Renal pelvis (tissue), 4 donors: ENCODE results near the gene GREB1L. TPM values are rescaled to one million over a fixed set of nuclear protein-coding genes. Genes with fewer than 3 reads are reported as not detected.
"Not testable (repeated sequence)": the region's sequence is repeated elsewhere in the genome, so short reads cannot be mapped to it uniquely, and the experiment has no call there.

Experiments
- DNase-seq: peaks from one replicate; pipeline ENCODE4 v3.0.0-alpha.2; 2013
- polyA plus RNA-seq, 3 donors: library from polyadenylated mRNA; unstranded; fragments of 120-200 nt; gene quantifications; one replicate each; pipeline ENCODE4 v1.2.1, GENCODE V29; 2013; ENCODE audit not compliant: insufficient read length in 3 of 3

The GREB1L gene
- polyA plus RNA-seq, 3 donors = 1.7 to 5.1 (median 3.1) TPM

DNA sequence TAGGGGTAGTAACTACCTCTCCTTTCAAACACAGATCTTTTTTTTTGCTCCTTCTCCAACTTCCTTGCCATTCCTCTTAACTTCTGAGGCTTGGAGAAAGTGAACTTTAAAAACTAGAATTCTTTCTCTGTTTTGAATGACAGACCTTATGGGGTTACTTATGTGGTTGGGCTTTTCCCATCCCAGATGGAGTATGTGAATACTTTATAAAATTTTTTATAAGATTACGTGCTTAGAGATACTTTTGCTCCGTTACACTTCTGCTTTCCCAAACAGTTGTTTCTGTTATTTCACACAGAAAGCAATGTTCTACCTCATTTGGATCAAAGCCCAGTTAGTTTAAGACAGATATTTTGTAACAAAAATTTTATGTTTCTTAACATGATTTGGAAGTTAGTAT, 20.2 kb downstream of the GREB1L start:
- no peak for DNase-seq

DNA sequence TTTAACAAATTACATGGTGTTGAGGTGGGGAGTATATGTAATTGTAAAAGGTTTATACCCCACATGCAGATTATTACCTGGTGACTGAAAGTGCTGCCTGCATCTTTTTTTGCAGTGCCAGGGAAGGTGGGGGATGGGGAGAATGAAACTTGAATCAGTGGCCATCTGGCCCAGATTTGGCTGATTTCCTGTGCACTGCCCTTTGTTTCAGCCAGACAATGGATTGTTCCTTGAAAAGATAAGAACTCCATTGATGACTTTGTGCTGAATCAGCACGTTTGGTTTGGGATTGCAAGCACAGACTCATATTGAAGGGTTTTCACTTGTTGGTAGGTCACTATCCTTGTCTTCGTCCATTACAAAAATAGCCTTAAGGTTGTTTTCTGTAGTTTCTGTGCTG, 20.9 kb downstream of the GREB1L start:
- no peak for DNase-seq

DNA sequence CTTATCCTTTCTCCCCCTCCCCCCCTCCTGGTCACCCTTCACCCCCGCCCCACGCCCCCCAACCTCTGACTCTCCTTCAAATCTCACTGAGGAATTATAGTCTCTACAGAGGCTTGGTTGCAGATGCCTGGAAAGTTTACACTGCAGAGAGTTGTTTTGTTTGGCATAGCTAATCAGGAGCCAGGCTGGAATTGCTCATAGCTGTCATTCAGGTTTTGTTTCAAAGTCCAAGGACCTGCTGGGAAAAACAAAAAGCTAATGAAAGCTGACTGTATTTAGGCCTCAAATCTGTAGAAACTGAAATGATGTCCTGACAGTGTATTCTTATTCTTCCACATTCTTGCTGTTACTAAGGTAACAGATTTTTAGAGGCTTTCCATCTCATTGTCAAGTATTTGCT, 22.6 kb downstream of the GREB1L start:
- peak; percentile 65 for DNase-seq

DNA sequence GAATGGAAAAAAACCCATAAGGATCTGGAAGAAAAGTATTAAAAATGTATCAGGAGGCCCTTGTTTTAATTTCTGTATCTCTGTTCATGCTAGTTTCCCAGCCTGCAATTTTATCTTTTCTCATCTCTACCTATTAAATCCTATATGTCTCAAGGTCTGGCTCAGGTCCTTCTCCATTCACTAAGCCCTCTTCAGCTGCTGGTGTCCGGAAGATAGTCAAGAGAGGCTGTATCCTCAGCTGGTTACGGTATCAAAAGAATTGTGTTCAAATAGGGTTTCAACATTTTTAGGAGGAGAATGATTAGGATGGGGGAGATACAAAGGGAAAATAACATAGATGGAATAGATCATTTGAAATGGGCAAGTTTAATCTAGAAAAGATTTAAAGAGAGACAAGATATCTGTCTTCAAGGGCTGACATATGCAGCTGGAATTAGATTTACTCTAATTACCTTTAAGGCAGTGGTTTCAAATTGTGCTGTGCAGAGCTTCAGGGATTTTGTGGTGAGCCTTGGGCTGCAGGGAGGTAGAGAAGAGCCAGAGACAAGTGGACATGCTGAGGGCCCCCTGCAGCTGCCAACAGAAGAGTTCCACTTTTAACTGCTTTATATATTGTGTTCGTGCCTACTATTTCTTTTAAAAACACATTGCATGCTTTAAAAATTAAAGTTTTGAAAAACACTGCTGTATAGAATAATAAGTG, 24.1 kb downstream of the GREB1L start:
- DNase-seq = no peak

DNA sequence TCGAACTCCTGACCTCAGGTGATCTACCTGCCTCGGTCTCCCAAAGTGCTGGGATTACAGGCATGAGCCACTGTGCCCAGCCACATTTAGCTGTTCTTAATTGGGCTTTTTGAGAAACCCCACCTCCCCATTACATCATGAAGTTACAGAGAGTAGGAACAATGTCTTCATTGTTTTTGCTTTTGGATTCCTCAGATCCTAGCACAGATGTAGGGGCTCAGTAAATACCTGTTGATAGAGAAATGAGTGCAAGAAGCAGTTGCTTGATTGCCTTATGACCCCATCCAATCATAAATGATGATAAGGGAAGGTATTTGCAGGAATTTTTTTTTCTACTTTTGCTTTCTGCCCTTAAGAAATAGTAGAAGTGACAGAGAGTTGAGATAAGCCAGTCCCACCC, 25.4 kb downstream of the GREB1L start:
- no peak for DNase-seq

DNA sequence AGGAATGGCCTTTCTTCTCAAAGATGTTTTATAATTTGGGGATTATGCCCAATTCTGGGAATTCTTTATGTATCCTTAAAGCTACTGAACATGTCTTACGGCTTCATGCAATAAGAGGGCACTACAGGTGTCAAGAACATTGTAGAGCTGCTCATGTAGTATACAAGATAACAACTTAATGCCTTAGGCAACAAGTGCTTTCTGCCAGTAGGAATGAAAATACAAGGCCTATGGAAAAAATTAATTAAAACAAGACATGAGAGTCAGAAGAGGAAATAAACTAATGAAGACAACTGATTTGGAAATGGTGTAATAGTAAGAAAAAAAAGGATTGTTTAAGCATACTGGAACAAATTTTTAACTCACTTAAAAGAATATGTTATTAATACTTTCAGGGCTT, 27.3 kb downstream of the GREB1L start:
- no peak for DNase-seq

DNA sequence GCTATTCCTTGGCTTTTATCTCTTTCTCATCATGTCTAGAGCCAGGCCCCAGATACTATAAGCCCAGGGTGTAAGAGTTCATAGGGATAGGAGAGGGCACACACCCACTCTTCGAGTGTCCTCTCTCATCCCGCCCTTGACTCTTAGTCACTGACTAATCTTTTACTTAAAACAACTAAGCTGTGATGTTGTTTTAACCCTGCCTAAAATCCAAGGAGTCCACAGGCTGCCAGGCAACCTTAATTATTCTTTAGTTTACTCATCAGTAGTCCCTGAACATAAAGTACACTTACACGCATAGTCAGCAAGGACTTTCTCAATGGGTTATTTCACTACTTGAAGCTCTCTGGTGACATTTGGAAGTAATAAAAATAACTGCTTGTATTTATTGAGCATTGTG, 28.4 kb downstream of the GREB1L start:
- DNase-seq = no peak

DNA sequence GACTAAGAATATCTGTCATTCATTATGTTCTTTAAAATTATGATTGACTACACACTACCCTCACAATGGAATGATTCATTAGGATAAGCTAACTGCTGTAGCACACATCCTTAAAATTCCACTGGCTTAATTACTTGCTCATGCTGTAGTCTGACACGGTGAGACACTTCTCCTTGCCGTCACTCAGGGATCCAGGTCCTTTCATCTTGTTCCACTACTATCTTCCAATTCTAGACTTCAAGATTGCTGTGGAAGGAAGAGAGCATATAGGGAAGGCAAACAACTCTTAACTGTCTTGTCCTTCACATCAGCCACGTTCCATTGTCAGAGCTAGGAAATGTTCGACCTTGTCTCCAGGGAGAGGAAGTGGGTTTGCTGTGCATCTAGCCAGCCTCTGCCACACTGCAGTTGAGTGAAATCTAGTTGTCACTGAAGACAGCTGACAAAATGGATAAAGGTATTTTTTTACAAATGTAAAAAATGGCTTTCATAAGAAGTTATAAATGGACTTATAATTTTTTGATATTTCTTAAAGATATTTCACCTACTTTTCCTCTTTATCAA, 30.1 kb downstream of the GREB1L start:
- DNase-seq = no peak

DNA sequence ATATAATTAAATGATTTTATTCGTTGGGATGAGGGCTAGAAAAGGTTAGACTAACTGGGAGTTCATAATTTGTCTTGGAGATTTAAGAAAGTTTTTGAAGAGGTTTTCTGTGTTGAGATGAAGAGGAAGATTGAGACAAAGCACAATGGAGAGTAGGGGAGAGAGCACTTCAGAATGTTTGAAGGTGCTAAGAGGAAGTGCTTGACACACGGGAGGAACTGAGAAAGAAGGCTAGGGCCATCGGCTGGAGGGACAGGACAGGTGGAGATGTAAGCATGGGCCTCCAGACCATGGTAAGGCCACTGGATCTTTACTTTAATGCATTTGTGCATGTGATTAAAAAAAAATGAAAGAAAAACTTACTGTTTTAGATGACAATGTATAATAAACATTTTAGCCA, 31.5 kb downstream of the GREB1L start:
- DNase-seq = no peak

DNA sequence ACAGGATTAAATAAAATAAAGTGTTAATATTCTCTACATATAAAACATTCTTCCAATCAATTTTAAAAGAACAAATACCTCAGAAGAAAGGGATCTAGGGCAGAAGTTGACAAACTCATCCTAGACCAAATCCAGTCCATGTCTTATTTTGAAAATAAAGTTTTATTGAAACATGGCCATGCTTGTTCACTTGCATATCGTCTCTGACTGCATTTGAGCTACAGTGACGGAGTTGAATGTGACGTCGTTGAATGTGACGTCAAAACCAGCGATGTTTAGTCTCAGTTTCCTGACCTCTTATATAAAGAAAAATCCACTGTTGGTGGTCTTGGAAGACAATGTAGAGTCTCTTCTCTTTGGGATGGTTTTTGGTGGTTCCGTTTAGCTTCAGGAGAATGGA, 33.6 kb downstream of the GREB1L start:
- no peak for DNase-seq

DNA sequence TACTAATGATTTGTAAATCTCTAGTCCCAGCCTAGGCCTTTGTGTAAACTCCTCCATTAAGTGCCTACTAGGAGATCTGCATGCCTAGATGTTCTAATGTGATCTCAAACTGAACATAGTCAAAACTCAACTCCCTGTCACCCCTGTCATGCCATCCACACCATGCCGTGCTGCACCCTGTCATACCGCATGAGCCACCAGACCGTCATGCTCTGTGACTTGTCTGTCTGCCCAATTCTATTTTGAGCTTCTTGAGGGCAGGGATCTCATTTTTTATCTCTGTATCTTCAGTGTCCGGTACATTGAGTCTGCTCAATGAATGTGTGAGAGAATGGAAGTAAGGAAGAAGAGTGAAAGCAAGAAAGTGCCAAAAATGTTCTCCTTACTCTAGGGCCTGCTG, 35.5 kb downstream of the GREB1L start:
- DNase-seq = no peak

DNA sequence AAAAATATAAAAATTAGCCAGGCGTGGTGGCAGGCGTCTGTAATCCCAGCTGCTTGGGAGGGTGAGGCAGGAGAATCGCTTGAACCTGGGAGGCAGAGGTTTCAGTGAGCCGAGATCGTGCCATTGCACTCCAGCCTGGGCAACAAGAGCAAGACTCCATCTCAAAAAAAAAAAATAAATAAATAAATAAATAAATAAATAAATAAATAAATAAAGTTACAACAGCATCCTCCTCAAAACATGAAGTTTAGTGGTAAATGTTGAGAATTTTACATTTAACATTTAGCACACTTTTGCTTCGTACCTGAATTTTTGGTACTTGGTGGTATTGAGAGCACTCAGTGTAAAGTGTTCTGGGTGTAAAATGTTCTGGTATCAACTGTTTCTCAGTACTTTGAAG, 36.2 kb downstream of the GREB1L start:
- DNase-seq = not testable (repeated sequence)

DNA sequence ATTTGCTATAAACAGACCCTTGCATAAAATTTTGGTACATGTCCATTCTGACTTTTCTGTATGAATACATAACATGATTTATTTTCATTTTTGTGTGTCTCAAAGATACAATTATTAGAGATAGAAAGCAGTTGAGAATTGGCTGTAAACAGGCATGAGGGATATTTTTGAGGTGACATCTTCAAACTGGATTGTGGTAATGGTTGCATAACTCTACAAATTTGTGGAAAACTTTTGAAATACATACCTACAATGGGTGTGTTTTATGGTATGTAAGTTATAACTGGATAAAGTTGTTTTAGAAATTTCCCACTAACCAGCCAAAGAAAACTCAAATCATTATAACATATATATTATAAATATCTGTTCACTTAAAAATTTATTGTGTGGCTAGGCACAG, 39.6 kb downstream of the GREB1L start:
- DNase-seq = no peak

DNA sequence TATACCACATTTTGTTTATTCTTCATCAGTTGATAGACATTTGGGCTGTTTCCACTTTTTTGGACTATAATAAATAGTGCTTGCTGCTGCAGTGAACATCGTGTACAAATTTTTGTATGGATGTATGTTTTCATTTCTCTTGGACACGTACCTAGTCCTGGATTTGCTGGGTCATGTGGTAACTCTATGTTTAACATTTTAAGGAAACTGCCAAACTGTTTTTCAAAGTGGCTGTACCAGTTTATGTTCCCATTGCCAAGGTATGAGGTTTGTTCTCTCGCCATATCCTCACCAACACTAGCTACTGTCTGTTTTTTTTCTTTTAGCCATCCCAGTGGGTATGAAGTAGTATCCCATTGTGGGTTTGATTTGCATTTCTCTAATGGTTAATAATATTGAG, 42.5 kb downstream of the GREB1L start:
- DNase-seq = no peak

DNA sequence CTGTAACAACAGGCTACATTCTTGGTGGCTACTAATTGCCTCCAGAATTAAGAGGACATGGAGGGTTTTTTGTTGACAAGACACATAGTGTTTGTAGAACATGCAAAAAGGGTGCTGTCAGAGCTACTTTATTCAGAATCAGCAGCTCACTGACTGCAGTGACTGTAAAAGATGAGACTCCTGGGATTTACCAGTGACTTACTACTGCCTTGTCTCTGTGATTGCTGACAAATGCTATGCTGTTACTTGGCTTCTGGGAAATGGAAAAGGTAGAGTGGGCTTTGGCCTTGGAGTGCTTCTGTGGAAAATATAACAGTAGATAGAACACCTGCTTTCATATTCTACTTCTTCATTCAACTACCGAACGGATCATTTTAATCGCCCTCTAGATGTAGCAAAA, 47.8 kb downstream of the GREB1L start:
- no peak for DNase-seq

DNA sequence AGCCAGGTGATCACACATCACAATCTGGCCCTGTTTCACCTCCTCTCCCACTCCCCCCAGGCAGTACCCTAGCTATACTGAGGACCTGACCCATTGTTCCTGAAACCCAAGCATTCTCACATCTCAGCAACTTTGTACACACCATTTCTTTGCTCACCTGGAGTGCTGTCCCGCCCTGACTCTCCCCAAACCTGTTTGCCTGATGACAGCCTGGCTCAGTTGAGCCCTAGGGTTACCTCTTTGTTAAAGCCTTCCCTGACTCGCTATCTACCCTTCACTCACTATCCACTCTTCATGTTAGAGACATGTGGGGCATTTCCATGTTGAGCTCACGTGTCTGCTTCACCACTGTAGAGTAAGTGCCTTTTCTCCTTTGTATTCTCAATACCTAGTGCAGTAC, 49.1 kb downstream of the GREB1L start:
- no peak for DNase-seq

DNA sequence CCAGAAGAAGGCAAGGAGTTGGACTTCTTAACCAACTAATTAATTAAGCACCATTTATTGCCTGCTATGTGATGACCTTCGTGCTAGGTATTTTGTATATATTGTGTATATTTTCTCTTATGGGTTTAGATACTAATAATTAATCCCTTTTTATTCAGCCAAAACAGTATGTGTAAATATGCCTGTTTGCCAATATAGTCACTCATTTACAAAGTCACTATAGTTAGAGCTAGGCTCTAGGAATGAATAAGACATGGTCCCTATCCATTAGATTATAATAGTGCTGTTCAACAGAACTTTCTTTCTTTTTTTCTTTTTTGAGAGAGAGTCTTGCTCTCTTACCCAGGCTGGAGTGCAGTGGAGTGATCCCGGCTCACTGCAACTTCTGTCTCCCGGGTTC, 51.4 kb downstream of the GREB1L start:
- no peak for DNase-seq

DNA sequence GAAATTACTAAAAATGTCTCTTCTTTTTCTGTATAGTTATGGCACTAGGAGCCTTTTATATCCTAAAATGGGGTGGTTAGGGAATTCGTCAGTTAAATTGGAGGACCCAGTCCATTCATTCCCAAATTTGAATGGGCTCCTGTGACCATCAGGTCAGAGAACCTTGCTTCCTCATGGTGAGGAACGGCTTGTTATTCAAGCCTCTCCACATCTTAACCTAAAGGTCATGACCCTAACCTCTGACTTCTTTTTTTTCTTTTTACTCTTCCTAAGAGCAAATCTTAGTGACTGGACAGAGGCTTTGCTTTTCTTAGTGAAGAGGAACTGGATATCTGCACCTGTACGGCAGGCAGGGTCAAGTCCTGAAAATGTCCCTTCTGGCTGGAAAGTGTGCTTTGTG, 53.1 kb downstream of the GREB1L start:
- no peak for DNase-seq

DNA sequence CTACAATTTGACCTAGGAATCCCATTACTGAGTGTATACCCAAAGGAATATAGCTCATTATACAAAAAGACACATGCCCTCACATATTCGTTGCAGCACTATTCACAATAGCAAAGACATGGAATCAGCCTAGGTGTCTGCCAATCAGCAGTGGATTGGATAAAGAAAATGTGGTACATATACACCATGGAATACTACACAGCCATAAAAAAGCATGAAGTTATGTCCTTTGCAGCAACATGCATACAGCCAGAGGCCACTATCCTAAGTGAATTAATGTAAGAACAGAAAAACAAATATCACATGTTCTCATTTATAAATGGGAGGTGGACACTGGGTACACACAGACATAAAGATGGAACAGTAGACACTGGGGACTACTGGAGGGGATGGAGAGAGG, 54.0 kb downstream of the GREB1L start:
- DNase-seq = no peak

DNA sequence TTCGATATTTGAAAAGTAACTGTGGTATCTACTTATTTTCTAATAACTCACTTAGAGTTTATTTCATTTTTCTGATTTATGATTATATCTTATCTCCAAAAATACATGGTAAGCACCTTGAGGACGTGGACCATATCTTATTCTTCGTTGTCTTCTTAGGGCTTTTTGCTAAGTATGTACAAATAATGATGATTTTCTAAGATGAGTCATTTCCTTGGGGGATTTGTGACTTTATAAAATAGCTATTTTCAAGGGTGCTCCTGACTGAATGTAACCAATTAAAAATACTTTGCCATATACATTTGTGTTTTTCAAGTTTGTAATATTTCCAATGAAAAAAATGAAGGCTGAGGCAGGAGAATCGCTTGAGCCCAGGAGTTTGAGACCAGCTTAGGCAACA, 56.3 kb downstream of the GREB1L start:
- no peak for DNase-seq

DNA sequence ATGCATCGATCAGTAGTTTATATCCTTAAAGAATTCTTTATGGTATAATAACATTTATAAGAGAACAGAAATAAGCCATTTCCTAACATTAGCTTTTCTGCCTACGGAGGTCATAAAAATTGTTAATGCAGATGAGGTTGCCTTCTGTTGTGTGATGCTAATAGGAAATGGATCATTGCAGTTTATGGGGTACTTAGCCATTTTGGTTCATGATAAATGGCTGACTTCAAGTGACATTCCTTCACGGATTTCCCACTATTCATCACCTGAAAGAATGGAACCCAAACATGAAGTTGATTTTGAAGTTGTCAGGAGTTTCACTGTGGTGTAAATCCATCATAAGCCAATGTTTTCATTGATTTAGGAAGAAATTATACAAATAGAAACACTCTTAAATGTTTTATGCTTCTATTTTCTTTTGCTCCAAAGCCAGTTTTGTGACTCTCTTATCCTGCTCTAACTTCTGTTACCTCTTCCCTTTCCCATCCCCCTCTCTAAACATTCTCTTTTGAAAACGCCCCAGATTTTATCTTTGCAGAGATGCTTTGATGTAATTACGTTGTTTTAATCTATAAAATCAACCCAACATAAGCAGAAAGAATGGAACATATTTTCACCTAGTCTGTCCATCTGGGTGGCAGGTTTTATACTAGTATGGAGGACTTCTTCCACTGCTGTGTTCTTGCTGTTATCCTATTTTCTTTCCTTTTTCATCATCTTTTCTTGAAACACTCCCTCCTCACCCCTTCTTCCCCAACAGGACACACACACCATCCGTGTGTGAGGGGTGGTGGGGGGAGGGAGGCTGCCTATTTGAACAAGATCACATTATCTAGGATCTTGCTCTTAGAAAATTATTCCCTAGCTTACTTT, 58.2 kb downstream of the GREB1L start:
- DNase-seq = peak; percentile 41

DNA sequence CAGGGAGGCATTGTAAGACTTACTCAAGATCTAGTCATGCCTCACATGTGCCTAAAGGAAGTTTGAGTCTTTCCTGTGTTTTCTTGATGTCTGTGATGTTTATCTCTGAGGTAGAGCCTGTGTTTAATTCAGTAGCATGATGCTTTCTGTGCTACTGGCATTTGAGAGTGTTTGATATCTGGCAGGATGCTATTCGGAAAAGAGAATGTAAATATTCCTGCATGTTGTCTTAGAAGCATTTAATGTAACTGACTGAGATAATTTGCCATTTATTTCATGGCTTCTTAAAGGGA, 58.8 kb downstream of the GREB1L start:
- no peak for DNase-seq

DNA sequence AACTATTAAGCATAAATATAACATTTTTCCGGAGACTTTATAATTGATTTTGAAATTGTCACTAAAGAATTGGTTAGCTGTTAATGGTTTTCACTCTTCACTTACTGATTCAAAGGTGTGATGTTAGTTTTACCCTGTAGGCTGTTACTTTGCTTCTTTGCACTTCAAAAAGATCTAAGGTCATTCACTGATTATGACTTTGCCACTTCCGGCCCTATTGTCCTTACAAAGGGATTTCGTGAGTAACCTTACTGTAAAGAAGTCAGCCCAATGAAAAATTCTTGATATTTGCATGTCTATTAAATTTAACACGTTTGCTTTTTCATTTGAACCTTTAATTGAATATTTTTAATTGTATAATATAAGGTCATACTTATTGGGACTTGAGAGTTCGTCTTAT, 61.4 kb downstream of the GREB1L start:
- no peak for DNase-seq

DNA sequence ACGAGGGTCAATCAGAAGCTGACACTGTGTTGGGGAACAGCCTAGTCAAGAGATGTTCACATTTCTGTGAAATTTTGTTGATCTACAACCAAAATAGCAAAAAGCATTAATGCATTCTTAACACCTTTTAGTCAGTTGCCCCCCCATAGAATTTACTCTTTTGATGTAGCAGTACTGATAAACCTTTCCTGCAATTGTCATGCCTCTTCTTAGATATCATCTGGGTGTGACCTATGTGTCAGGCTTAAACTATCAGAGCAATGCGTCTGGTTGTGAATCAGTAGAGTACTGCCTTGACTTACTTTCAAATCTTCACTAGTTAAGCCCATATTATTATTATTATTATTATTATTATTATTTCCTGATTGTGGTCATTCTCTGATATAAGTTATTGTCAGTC, 61.9 kb downstream of the GREB1L start:
- no peak for DNase-seq
